Muscle of leg (tissue), 11 donors: Measurements from ENCODE around the gene GRM1. TPM values are rescaled to one million over a fixed set of nuclear protein-coding genes. Genes with fewer than 3 reads are reported as not detected.

Source experiments
- DNase-seq: peaks from one replicate; pipeline ENCODE4 v3.0.0; 2013
- H3K27ac ChIP-seq: one replicate; pipeline ENCODE4 v1.5.1; 2013; ENCODE audit warnings: mild to moderate bottlenecking, low read length, control low read depth
- H3K27me3 ChIP-seq: one replicate; pipeline ENCODE4 v1.6.1; 2013; ENCODE audit warnings: low read length; ENCODE audit not compliant: control insufficient read depth, insufficient read depth
- H3K36me3 ChIP-seq: one replicate; pipeline ENCODE4 v1.6.1; 2013; ENCODE audit warnings: low read length; ENCODE audit not compliant: control insufficient read depth, insufficient read depth
- H3K4me1 ChIP-seq: one replicate; pipeline ENCODE4 v1.6.1; 2013; ENCODE audit warnings: low read length; ENCODE audit not compliant: control insufficient read depth, insufficient read depth
- H3K4me3 ChIP-seq: one replicate; pipeline ENCODE4 v1.5.1; 2013; ENCODE audit warnings: low read length, control low read depth
- H3K9me3 ChIP-seq: replicated peaks from 2 replicates; pipeline ENCODE4 v1.6.1; 2013; ENCODE audit warnings: low read depth, low read length; ENCODE audit not compliant: control insufficient read depth
- WGBS: methylation state at CpG from one replicate; pipeline ENCODE4 v1.1.5; 2013; ENCODE audit warnings: missing lambda C conversion rate; ENCODE audit not compliant: insufficient coverage; 5-methylcytosine and 5-hydroxymethylcytosine counted together
- polyA plus RNA-seq, 8 donors: library from polyadenylated mRNA; unstranded; fragments of 120-200 nt; gene quantifications; one replicate each; pipeline versions ENCODE4 v1.2.1 to v1.2.3, GENCODE V29; 2013; ENCODE audit warnings: inconsistent platforms in 1 of 8, low replicate concordance in 1 of 8; ENCODE audit not compliant: insufficient read length in 8 of 8, insufficient read depth in 1 of 8
- total RNA-seq: library from RNA; stranded (reverse); fragments of 120-200 nt; gene quantifications from one replicate; pipeline ENCODE4 v1.2.4, GENCODE V29; 2013

The GRM1 gene
- total and polyA plus RNA-seq, 9 donors: 0.05 to 0.18 (median 0.09) TPM

DNA sequence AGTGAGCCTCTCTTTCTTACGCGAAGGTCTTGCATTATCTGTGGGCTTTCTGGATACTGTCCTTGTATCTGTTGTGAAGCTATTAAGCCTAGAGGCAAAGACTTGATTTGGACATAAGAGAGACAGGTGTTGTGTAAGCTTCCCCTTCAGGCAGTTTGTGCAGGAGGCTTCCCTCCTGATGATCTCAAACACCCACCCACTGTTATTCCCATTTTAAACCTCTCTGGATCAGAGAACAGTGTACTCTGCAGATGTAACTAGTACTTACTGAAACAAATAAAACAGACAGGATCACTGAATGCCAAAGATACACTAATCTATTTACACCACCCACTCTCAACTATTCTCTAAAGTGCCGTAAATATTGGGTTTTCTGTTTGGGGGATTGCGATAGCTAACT is 401.0 kb downstream of the GRM1 start:
- H3K27me3 ChIP-seq: no peaks in the 10 kb centered on the region
- H3K9me3 ChIP-seq: no peaks in the 10 kb centered on the region
- H3K4me3 ChIP-seq: no peak overlapping the region
- peaks cover 13% of the 10 kb centered on the region for H3K4me1 ChIP-seq
- no peak for DNase-seq
- H3K36me3 ChIP-seq: no peaks in the 10 kb centered on the region
- WGBS: no CpG with 5 or more reads among the region's 4 CpGs
- no peak overlapping the region for H3K27ac ChIP-seq

- DNase-seq: peak; percentile 44
- Histone ChIP-seq H3K4me1 (peaks cover 8% of the 10 kb centered on the region), H3K27ac (no peak overlapping the region), H3K4me3 (peak overlapping the region; percentile 44), H3K9me3 (no peaks in the 10 kb centered on the region), H3K36me3 (no peaks in the 10 kb centered on the region), H3K27me3 (no peaks in the 10 kb centered on the region)
- 3% methylated on average over 48 of the region's 59 CpGs for WGBS
These were observed 405.2 kb downstream of the GRM1 start for GRCh38 chr6:146433881-146434731.

- peak; percentile 10 for DNase-seq
- Histone ChIP-seq H3K4me3 (peak overlapping the region; percentile 44), H3K9me3 (no peaks in the 10 kb centered on the region), H3K36me3 (no peaks in the 10 kb centered on the region), H3K27ac (no peak overlapping the region), H3K27me3 (no peaks in the 10 kb centered on the region), H3K4me1 (peaks cover 8% of the 10 kb centered on the region)
- 86% methylated on average over 5 of the region's 15 CpGs for WGBS
These were observed 406.0 kb downstream of the GRM1 start for GRCh38 chr6:146434732-146435390.

- no peak overlapping the region for H3K4me3 ChIP-seq
- no peaks in the 10 kb centered on the region for H3K4me1 ChIP-seq
- DNase-seq: no peak
- no peaks in the 10 kb centered on the region for H3K27me3 ChIP-seq
- H3K9me3 ChIP-seq: no peaks in the 10 kb centered on the region
- WGBS: no CpG with 5 or more reads among the region's 2 CpGs
- H3K36me3 ChIP-seq: no peaks in the 10 kb centered on the region
- H3K27ac ChIP-seq: no peak overlapping the region
These were observed 413.0 kb downstream of the GRM1 start for GRCh38 chr6:146441907-146442306.

GRCh38 chr6:146444189-146444588 is 415.3 kb downstream of the GRM1 start:
- no peaks in the 10 kb centered on the region for H3K9me3 ChIP-seq
- H3K4me3 ChIP-seq: no peak overlapping the region
- no peak for DNase-seq
- no peaks in the 10 kb centered on the region for H3K27me3 ChIP-seq
- no peaks in the 10 kb centered on the region for H3K36me3 ChIP-seq
- WGBS: 60% methylated on average over 1 of the region's 5 CpGs
- no peaks in the 10 kb centered on the region for H3K4me1 ChIP-seq
- H3K27ac ChIP-seq: no peak overlapping the region

DNA sequence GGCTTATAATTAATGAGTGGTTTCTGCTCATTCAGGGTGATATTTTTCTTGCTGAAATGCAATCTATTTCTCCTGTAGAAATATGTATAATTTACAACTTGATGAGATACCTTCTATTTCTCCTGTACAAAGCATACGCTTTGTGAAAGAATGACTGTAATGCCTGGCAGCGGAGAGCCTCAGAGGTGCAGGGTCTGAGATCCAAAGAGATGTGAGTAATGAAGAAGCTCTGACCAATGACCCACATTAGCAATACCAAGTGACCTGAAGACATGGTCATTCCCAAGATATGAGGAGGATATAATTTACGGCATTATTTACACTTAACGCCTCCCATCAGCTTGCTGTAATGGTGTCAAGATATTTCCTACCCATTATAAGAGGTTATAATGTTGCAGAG is 416.4 kb downstream of the GRM1 start:
- no CpG with 5 or more reads among the region's 4 CpGs for WGBS
- no peak for DNase-seq
- no peaks in the 10 kb centered on the region for H3K9me3 ChIP-seq
- no peak overlapping the region for H3K27ac ChIP-seq
- no peak overlapping the region for H3K4me3 ChIP-seq
- no peaks in the 10 kb centered on the region for H3K36me3 ChIP-seq
- H3K4me1 ChIP-seq: no peaks in the 10 kb centered on the region
- no peaks in the 10 kb centered on the region for H3K27me3 ChIP-seq

DNA sequence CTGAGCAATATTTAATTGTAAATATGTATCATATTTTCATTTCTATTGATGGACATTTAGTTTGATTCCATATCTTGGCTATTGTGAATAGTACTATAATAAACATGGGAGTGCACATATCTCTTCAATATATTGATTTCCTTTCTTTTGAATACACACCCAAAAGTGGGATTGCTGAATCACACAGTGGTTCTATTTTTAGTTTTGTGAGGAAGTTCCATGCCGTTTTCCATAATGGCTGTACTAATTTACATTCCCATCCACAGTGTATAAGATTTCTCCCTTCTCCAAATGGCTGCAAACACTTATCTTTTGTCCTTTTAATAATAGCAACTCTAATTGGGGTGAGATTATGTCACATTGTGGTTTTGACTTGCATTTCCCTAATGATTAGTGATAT is 428.0 kb downstream of the GRM1 start:
- DNase-seq: no peak
- H3K36me3 ChIP-seq: no peaks in the 10 kb centered on the region
- H3K27me3 ChIP-seq: no peaks in the 10 kb centered on the region
- no peak overlapping the region for H3K27ac ChIP-seq
- WGBS: no CpG with 5 or more reads among the region's 1 CpG
- no peak overlapping the region for H3K4me3 ChIP-seq
- H3K4me1 ChIP-seq: no peaks in the 10 kb centered on the region
- peaks cover 4% of the 10 kb centered on the region for H3K9me3 ChIP-seq

DNA sequence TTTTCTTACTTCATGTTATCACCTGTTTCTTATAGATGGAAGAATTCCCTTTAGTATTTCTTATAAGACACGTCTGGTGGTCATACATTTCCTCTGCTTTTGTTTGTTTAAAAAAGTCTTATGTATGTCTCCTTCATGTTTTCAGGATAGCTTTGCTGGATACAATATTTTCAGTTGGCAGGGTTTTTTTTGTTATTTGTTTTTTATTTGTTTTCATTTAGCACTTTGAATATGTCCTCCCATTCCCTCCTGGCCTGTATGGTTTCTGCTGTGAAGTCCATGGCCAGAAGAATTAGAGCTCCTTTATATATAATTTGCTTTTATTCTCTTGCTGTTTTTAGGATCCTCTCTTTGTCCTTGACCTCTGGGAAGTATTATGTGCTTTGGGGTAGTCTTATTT is 432.1 kb downstream of the GRM1 start:
- Histone ChIP-seq H3K9me3 (peaks cover 4% of the 10 kb centered on the region), H3K4me1 (no peaks in the 10 kb centered on the region)
- WGBS: no CpG with 5 or more reads among the region's 1 CpG

DNA sequence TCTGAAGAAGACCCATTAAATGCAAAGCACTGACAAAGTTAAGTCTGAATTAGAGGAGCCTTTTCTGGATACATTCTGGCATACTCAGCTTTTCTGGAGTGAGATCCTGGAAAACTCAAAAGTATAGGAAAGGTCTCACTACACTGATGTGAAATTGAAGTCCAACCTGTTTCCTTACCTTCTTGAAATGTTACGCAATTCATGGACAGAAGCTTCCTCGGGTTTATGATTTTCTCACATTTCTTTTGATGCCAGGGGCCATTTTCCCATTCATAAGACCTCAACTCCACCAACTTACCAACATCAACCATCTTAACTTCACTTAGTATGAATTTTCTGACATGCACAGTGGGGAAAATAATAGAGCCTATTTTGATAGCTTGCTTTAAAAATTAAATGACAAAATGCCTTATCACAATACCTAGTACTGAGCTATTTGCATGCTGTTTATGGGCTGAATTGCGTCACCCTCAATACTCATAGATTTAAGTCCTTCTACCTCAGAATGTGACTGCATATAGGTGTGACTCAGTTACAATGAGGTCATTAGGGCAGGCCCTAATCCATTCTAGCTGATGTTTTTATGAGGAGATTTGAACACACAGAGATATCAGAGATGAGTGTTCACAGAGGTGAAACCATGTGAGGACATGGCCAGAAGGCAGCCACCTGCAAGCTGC is 441.4 kb downstream of the GRM1 start:
- Histone ChIP-seq H3K9me3 (no peaks in the 10 kb centered on the region), H3K27me3 (no peaks in the 10 kb centered on the region), H3K4me1 (no peaks in the 10 kb centered on the region), H3K4me3 (no peak overlapping the region), H3K27ac (no peak overlapping the region), H3K36me3 (no peaks in the 10 kb centered on the region)
- DNase-seq: no peak
- WGBS: no CpG with 5 or more reads among the region's 3 CpGs

More for the DNA sequence above, 432.1 kb downstream of the GRM1 start:
- Histone ChIP-seq H3K4me3 (no peak overlapping the region), H3K36me3 (no peaks in the 10 kb centered on the region), H3K27me3 (no peaks in the 10 kb centered on the region), H3K27ac (no peak overlapping the region)
- DNase-seq: no peak

- no peak overlapping the region for H3K27ac ChIP-seq
- no peak for DNase-seq
- WGBS: 74% methylated on average over 3 of the region's 3 CpGs
- no peak overlapping the region for H3K4me3 ChIP-seq
- H3K9me3 ChIP-seq: no peaks in the 10 kb centered on the region
- H3K36me3 ChIP-seq: no peaks in the 10 kb centered on the region
- no peaks in the 10 kb centered on the region for H3K27me3 ChIP-seq
- no peaks in the 10 kb centered on the region for H3K4me1 ChIP-seq
These were observed 444.1 kb downstream of the GRM1 start for GRCh38 chr6:146472918-146473317.
